Loucy (cell line): ENCODE results near the gene S1PR1.

Experiments used
- CTCF ChIP-seq: fragments of 200-600 bp; sonication (generic); conservative IDR thresholded peaks from 2 replicates; pipeline ENCODE4 v1.5.1; 2014; ENCODE audit warnings: mild to moderate bottlenecking, antibody characterized with exemption, low read length
- EZH2phosphoT487 ChIP-seq: fragments of 200-600 bp; IDR thresholded peaks from 2 replicates; pipeline ENCODE4 v1.6.1; 2018; ENCODE audit warnings: antibody characterized with exemption, mild to moderate bottlenecking, moderate library complexity, borderline replicate concordance

DNA sequence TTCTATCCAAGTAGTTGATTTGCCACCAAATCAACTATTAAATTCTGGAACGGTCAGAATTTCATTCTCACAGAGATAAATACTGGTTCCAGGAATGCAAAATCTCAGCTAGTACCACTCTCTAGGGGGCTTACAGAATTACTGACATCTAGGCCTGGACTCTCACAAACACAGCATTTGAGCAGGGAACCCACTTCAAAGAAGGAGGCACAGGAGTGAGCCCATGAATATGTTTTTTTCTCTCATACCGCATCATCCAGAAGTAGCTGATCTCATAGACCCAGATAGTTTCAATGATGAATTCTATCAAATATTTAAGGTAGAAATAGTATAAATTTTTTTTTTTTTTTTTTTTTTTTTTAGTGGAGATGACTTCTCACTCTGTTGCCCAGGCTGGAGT, 32.1 kb downstream of the S1PR1 start:
- TF ChIP-seq CTCF (no peak), EZH2phosphoT487 (no peak)
